ENCODE results near the gene ZBTB25.

DNA sequence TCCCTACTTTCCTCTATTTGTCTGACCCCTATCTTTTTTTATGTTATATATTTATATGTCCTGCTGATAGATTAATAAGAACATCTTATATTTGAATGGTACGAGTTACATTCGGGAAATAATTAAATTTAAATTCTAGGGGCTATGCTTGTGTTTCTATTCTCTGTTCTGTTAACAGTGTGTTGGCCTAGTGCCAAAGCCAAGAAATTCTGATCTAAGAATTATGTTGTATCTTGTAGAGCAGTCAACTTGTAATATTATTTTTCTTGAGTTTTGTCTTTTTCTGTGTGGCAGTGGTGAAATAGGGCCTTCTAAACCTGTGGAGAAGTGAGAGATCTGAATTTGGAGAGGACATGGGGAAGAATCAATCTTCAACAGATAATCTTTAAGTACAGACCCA is 27.9 kb upstream of the ZBTB25 start:
- TF ChIP-seq, protein P1, sequence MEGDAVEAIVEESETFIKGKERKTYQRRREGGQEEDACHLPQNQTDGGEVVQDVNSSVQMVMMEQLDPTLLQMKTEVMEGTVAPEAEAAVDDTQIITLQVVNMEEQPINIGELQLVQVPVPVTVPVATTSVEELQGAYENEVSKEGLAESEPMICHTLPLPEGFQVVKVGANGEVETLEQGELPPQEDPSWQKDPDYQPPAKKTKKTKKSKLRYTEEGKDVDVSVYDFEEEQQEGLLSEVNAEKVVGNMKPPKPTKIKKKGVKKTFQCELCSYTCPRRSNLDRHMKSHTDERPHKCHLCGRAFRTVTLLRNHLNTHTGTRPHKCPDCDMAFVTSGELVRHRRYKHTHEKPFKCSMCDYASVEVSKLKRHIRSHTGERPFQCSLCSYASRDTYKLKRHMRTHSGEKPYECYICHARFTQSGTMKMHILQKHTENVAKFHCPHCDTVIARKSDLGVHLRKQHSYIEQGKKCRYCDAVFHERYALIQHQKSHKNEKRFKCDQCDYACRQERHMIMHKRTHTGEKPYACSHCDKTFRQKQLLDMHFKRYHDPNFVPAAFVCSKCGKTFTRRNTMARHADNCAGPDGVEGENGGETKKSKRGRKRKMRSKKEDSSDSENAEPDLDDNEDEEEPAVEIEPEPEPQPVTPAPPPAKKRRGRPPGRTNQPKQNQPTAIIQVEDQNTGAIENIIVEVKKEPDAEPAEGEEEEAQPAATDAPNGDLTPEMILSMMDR (IDR thresholded peaks at IDR 0.05) = no peak
- TF ChIP-seq RFX5 (IDR thresholded peaks at IDR 0.05; ENCODE audit: low read length) (no peak), FOSL2 (IDR thresholded peaks at IDR 0.05; ENCODE audit: borderline replicate concordance, low read depth) (no peak), MEF2A (IDR thresholded peaks at IDR 0.05; ENCODE audit: borderline replicate concordance, low read depth) (no peak), TAF1 (IDR thresholded peaks at IDR 0.05; ENCODE audit: borderline replicate concordance, low read depth, low read length) (no peak), MXI1 (IDR thresholded peaks at IDR 0.05; ENCODE audit: low read depth, low read length) (no peak), YY1 (IDR thresholded peaks at IDR 0.05; ENCODE audit: low read depth) (no peak), GABPA (IDR thresholded peaks at IDR 0.05; ENCODE audit: low read depth) (no peak), EZH2phosphoT487 (IDR thresholded peaks at IDR 0.05; ENCODE audit: borderline replicate concordance, low read depth) (no peak), POLR2AphosphoS5 (IDR thresholded peaks at IDR 0.05; ENCODE audit: low read depth, low read length) (no peak)
- TF ChIP-seq, protein P2, sequence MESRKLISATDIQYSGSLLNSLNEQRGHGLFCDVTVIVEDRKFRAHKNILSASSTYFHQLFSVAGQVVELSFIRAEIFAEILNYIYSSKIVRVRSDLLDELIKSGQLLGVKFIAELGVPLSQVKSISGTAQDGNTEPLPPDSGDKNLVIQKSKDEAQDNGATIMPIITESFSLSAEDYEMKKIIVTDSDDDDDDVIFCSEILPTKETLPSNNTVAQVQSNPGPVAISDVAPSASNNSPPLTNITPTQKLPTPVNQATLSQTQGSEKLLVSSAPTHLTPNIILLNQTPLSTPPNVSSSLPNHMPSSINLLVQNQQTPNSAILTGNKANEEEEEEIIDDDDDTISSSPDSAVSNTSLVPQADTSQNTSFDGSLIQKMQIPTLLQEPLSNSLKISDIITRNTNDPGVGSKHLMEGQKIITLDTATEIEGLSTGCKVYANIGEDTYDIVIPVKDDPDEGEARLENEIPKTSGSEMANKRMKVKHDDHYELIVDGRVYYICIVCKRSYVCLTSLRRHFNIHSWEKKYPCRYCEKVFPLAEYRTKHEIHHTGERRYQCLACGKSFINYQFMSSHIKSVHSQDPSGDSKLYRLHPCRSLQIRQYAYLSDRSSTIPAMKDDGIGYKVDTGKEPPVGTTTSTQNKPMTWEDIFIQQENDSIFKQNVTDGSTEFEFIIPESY (IDR thresholded peaks at IDR 0.05; ENCODE audit: borderline replicate concordance, low read depth) = no peak

Data from SK-N-SH (cell line).